HG03135 (cell line): ENCODE data around the gene PSG2.
"Not testable (repeated sequence)": the region's sequence is repeated elsewhere in the genome, so short reads cannot be mapped to it uniquely, and the experiment has no call there.

Source experiments
- ATAC-seq: cut with Tn5 transposase; IDR thresholded peaks from one replicate; pipeline ENCODE4 v1.9.1; 2021; ENCODE audit warnings: mild to moderate bottlenecking, moderate library complexity; ENCODE audit not compliant: unreplicated experiment

Gene PSG2

GRCh38 chr19:43078311-43078710 is 4.2 kb downstream of the PSG2 start:
- ATAC-seq, result no peak

DNA sequence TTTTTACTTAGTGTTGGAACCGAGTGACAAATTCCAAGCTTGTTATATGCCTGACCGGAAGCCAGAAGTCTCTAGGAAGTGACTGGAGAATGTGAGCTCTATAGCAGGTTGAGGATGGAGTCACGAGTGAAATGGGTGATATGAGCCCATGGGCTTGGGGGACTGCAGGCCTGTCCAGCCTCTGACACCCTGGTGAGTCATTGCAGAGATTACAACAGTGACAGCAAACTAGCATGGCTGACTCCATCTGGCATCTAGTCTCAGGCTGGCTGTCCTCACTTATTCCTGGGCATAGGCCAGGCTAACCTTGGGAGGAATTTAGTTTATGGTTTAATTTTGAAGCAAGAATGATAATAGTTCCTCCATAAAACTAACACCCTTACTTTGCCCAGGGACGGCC is 4.6 kb downstream of the PSG2 start:
- not testable (repeated sequence) for ATAC-seq

DNA sequence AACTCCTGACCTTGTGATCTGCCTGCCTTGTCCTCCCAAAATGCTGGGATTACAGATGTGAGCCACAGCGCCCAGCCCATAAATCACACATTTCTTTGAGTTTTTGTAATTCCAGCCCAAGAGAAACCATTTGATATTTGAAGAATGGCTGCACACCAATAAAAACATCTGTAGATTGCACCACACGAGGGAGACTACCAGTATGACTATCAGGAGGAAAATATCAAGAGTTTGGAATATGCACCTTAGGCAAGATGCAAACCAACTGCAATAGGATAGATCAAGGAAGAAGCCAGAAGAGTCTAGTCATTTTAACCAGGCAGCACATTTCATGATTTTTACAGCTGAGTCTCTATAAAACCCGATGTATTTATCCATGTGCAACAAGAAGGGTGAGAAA is 20.1 kb downstream of the PSG2 start:
- not testable (repeated sequence) for ATAC-seq

DNA sequence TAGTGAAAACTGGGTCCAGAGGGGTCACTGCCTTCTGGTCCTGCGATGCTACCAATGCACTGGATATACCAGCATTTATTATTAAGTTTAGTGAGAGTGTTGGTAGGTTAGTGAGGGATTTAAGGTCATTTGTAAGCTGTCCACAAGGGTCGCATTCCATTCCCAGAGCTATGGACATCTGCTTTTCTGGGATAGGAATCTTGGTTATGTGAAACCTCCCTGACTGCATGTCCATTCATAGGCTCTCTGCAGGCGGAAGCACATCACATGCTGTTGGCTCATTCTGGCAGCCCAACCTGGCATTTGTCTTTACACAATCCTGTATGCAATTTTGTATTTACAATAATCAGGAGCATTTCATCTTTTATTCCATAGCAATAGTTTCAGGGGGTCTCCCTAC is 21.2 kb downstream of the PSG2 start:
- ATAC-seq, result not testable (repeated sequence)

GRCh38 chr19:43060254-43060653 is 22.2 kb downstream of the PSG2 start:
- ATAC-seq, result not testable (repeated sequence)

GRCh38 chr19:43059482-43059881 is 23.0 kb downstream of the PSG2 start:
- ATAC-seq, result not testable (repeated sequence)

- not testable (repeated sequence) for ATAC-seq
Measured at GRCh38 chr19:43058440-43058839, 24.1 kb downstream of the PSG2 start.

GRCh38 chr19:43047966-43048365 is 34.5 kb downstream of the PSG2 start:
- ATAC-seq, result not testable (repeated sequence)

DNA sequence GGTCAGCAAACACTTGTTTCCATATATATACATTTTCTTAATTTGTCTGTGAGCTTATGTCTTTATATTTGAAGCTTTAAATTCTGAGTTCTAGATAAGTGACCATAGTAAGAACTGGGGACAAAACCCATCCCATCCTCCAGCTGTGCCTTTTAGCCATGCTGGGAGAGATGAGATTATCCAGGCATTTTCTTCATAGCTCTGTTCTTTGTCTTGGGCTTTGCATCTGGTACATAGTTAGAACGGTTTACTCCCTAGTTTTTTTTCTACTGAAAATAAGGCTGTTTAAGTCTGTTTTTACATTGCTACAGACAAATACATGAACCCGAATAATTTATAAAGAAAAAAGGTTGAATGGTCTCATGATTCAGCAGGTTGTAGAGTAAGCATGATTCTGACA is 35.9 kb downstream of the PSG2 start:
- ATAC-seq, result not testable (repeated sequence)

- not testable (repeated sequence) for ATAC-seq
Measured at GRCh38 chr19:43043492-43044180, 38.9 kb downstream of the PSG2 start.

GRCh38 chr19:43031645-43032044 is 50.9 kb downstream of the PSG2 start:
- not testable (repeated sequence) for ATAC-seq

DNA sequence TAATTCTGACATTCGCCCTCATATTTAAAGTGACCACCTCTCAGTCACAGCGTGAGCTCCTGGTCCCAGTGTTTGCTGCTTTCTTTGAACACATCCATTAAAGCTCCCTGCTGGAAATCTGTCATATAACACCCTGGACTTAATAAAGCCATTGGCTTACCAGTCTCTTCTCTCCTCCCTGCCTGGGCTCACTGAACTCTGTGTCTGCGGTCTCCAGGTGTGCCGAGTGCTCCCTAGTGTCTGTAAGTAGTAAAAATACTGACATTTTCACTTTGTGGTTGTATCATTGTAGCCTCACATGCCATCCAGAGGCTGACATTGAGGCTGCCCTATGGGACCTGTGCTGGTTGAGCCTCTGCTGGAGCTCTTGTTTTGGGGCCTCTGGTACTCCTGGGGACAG is 53.6 kb downstream of the PSG2 start:
- no peak for ATAC-seq

DNA sequence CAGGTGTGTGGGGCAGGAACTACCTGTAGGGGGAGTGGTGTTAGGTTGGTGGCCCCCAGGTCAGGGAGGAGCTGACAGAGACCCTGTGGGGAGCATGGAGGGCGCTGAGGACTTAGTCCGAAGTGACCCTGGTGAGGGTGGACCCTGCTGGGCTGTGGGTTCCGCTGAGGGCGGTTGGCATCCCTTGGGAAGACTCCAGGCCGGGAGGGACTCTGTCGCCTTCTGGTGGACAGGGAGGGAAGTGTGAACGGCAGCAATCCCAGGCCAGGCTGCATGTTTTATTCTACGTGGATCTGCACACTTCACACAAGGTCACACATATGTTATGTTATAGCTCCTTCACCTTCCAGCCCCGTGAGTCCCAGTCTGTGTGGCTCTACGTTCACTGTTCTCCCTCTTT is 54.5 kb downstream of the PSG2 start:
- ATAC-seq, result not testable (repeated sequence)

- ATAC-seq, result not testable (repeated sequence)
Measured at GRCh38 chr19:43027061-43027460, 55.4 kb downstream of the PSG2 start.

DNA sequence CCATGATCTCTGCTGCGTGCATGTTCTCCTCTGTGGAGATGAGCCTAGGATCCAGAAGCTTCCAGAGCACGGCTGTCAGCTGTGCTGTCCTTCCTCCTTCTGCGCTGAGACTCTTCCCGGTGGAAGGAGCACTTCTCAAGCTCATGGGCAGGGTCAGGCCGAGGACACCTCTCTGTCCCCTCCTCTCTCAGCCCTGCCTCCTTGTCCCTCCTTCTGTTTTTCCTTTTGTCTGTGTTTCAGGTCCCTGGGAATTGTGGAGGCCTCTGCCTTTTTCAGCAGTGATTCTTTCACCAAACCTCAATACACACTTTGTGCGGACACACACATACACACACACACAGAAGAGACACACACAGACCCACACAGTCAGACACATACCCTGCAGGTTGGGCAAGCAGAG is 56.1 kb downstream of the PSG2 start, which contains the start of gene PSG11:
TSS of gene PSG11 (minus strand) at position 101 of the 400 bp plus-strand sequence. CDS start at position 4, 97 bp downstream.
- ATAC-seq, result not testable (repeated sequence)

DNA sequence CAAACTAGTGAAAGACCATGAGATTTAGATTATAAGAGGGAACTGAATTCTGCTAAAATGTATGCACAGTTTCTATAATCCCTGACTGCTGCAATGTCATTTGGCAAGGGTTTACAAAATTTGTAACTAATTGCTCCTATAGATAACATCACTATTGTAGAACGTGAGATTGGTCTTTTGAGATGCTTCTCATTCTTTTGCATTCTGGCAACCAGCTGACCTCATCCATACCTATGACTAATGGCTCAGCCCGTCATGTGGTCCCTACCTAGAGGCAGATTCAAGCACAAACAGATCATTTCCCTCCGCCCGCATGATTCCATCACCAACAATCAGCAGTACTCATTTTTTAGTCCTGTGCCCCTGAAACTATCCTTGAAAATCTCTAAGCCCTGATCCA is 60.4 kb downstream of the PSG2 start:
- not testable (repeated sequence) for ATAC-seq

DNA sequence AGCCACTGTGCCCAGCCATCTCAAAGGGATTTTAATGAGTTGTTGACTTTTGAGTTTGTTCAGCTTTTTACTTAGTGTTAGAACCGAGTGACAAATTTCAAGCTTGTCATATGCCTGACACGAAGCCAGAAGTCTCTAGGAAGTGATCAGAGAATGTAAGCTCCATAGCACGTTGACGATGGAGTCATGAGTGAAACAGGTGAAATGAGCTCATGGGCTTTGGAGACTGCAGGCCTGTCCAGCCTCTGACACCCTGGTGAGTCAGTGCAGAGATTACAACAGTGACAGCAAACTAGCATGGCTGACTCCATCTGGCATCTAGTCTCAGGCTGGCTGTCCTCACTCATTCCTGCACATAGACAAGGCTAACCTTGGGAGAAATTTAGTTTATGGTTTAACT is 60.9 kb downstream of the PSG2 start:
- ATAC-seq, result not testable (repeated sequence)

GRCh38 chr19:43019588-43019987 is 62.9 kb downstream of the PSG2 start:
- ATAC-seq, result not testable (repeated sequence)
